Subcutaneous adipose tissue (tissue), 4 donors: ENCODE data around the gene THBS3. TPM values are rescaled to one million over a fixed set of nuclear protein-coding genes. Genes with fewer than 3 reads are reported as not detected.

Experiments
- total RNA-seq, 4 donors: library from RNA; depleted of rRNA; stranded (reverse); fragments of >200 nt; gene quantifications; one replicate each; pipeline ENCODE4 v1.1.0, GENCODE V29; 2016
- TF ChIP-seq, protein P1 (sequence below): fragments of 450-650 bp; IDR thresholded peaks from one replicate; pipeline ENCODE4 v1.5.1; 2016; ENCODE audit warnings: low read depth, mild to moderate bottlenecking, control low read depth, antibody characterized with exemption, moderate library complexity

The THBS3 gene
- total RNA-seq, 4 donors from 2014 or later, result 8.8 to 21.1 (median 15.6) TPM

- TF ChIP-seq, protein P1, sequence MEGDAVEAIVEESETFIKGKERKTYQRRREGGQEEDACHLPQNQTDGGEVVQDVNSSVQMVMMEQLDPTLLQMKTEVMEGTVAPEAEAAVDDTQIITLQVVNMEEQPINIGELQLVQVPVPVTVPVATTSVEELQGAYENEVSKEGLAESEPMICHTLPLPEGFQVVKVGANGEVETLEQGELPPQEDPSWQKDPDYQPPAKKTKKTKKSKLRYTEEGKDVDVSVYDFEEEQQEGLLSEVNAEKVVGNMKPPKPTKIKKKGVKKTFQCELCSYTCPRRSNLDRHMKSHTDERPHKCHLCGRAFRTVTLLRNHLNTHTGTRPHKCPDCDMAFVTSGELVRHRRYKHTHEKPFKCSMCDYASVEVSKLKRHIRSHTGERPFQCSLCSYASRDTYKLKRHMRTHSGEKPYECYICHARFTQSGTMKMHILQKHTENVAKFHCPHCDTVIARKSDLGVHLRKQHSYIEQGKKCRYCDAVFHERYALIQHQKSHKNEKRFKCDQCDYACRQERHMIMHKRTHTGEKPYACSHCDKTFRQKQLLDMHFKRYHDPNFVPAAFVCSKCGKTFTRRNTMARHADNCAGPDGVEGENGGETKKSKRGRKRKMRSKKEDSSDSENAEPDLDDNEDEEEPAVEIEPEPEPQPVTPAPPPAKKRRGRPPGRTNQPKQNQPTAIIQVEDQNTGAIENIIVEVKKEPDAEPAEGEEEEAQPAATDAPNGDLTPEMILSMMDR, result no peak
Measured at GRCh38 chr1:155182052-155182550, 25.6 kb downstream of the THBS3 start.

DNA sequence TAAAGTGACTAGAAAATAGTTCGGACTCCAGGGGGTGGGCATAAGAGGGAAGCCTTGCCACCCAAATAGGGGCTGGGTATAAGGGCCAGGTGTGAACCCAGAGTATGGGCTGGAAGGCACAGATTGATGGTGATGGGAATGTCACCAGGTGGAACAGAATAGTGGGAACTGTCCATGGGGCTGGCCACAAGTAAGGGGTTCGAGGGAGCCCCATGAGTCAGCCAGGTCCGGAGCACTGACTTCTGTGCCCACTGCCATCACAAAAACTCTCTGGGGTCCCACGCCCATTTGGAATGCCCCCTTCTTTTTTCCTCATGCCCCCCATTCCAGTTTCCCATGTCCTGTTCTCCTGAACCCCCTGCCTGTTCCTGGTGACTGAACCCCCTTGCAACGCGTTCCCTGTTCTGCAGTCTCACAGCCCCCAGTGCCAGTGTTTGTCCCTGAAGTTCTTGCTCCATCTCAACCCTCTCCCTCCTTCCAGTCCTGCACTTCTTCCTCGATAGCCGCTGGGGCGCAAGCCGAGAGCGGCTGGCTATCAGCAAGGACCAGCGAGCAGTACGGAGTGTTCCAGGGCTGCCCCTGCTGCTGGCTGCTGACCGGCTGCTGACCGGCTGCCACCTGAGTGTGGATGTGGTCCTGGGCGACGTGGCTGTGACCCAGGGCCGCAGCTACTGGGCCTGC lies 26.2 kb downstream of the THBS3 start:
- TF ChIP-seq, protein P1, result no peak

DNA sequence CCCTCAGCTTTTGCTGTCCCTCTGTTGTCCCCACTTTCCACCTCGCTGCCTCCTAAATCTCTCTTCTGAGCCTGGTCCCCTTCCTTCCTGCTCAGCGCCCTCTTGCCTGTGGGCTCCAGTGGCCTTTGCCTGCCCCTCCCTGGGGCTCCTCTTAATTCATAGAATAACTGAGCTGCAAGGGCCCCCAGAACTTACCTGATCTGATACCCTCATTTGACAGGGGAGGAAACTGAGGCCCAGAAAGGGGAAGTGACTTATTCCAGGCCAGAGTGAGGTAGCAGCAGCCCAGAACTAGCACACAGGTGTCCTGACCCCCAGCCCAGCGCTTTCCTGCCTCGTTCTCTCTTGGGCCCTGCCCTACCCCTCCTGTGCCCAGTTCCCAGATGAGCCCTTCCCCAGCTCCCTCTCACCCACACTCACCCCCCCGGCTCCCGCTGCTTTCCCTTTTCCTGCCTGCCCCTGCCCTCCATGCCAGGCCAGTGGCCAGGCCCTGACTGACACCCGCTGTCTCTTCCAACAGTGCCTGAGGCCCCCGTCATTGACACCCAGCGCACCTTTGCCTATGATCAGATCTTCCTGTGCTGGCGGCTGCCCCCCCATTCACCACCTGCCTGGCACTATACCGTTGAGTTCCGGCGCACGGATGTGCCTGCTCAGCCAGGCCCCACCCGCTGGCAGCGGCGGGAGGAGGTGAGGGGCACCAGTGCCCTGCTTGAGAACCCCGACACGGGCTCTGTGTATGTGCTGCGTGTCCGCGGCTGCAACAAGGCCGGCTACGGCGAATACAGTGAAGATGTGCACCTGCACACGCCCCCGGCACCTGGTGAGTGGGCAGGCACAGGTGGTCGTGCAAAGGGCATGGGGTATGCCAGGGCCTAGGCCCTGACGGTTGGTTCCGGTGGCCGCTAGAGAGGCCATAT lies 28.3 kb downstream of the THBS3 start:
- TF ChIP-seq, protein P1, result no peak

DNA sequence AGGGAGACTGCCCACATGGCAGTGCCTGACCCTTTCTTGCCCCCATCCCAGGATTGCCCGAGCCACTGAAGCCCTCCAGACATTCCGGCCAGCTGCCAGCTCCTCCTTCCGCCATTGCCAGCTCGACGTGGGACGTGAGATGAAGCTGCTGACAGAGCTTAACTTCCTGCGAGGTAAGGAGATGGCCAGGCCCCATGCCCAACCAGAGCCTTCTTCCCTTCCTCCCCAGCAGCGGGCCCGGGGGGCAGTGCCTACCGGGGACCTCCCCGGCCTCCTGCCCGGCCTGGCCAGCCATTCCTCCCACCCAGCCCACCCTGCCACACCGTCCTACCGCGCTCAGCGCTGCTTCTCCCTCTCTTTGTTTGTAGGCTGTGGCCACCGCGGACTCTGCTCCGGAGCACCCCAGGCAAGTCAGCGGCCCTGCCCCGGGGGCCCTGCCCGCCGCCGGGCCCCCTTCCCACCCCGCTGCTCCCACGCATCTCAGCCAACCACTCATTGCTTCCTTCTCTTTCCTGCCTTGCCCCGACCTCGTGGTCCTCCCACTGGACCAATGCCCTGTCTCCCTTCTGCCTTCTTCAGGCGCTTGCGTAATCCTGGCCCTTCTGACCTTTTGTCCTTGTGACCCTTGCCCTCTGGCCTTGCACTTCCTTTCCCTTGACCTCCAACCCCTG lies 29.1 kb downstream of the THBS3 start:
- TF ChIP-seq, protein P1, result no peak

- TF ChIP-seq, protein P1, result no peak
Measured at GRCh38 chr1:155177918-155178281, 29.8 kb downstream of the THBS3 start.

DNA sequence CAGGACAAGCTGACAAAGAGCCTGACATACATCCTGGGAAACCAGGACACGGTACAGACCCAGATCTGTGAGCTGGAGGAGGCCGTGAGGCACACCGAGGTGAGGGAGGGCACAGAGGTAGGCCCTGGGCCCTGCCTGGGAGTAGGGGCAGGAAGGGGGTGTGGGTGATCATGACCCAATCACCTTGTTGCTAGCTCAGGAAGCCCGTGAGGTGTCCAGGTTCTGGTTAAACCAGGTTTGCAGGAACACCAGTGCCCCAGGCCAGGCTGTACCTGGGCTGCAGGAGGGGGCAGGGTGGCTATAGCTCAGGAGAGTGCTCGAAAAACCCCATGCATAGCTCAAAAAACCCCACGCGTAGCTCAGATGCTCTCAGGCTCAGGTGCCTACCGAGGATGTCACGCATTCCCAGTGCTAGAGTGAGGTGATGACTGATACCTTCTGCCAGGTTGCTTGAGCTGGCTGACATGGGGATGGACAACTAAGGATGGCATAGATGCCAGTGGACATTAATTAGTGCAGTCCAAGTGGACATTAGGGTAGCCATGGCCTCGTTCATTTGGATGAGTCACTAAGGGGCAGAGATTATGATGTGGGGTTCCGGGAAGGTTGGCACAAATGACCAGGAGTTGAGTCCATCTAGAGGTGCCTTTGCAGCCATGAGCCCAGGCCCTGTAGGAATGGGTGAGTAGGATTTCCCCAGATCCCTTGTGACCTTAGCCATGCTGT lies 30.3 kb downstream of the THBS3 start:
- TF ChIP-seq, protein P1, result no peak
